HEK293 (cell line): Measurements from ENCODE around the gene AGAP1.

Experiments used
- ZNF16 ChIP-seq: fragments of 450-650 bp; formaldehyde crosslinking; IDR thresholded peaks from 2 replicates; pipeline ENCODE4 v1.5.1; 2016; ENCODE audit warnings: low read depth, missing biosample characterization, missing genetic modification characterization
- ZNF274 ChIP-seq, 2 experiments: fragments of 200-500 bp in 1 of 2; fragments of 450-650 bp in 1 of 2; sonication (Bioruptor generic) in 1 of 2; formaldehyde crosslinking in 1 of 2; IDR thresholded peaks; 2 replicates each; pipeline versions ENCODE4 v1.5.1 to v1.6.1; 2014 to 2016; ENCODE audit warnings: borderline replicate concordance in 1 of 2, inconsistent platforms in 1 of 2, low read length in 1 of 2, missing biosample characterization in 1 of 2, missing genetic modification characterization in 1 of 2
- ZNF391 ChIP-seq: fragments of 450-650 bp; formaldehyde crosslinking; IDR thresholded peaks from 2 replicates; pipeline ENCODE4 v1.5.1; 2016; ENCODE audit warnings: low read depth, missing biosample characterization, missing genetic modification characterization, borderline replicate concordance
- ZNF549 ChIP-seq: fragments of 450-650 bp; IDR thresholded peaks from 2 replicates; pipeline ENCODE4 v1.5.1; 2018; ENCODE audit warnings: missing biosample characterization, missing genetic modification characterization, mild to moderate bottlenecking, inconsistent platforms, moderate library complexity
- TF ChIP-seq, protein P1 (sequence below): fragments of 450-650 bp; formaldehyde crosslinking; IDR thresholded peaks from 2 replicates; pipeline ENCODE4 v1.5.1; 2016; ENCODE audit warnings: missing biosample characterization, missing genetic modification characterization

DNA sequence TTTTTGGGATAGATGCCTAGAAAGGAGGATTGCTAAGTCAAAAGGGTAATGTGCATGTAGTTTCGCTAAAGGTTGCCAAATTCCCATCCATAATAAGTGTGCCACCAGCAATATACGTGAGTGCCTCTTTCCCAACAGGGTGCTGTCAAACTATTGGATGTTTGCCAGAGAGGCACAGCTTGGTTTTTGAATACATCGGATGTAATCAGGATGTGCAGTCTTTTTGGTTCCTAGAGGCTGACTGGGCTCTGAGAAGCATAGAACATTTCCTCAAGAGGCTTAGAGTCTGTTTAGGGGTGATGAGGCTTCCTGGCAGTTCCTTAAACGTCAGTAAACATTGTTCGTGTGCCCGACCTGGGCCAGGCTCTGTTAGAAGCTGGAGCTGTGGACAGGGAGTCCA, 28.0 kb downstream of the AGAP1 start:
- TF ChIP-seq, protein P1, sequence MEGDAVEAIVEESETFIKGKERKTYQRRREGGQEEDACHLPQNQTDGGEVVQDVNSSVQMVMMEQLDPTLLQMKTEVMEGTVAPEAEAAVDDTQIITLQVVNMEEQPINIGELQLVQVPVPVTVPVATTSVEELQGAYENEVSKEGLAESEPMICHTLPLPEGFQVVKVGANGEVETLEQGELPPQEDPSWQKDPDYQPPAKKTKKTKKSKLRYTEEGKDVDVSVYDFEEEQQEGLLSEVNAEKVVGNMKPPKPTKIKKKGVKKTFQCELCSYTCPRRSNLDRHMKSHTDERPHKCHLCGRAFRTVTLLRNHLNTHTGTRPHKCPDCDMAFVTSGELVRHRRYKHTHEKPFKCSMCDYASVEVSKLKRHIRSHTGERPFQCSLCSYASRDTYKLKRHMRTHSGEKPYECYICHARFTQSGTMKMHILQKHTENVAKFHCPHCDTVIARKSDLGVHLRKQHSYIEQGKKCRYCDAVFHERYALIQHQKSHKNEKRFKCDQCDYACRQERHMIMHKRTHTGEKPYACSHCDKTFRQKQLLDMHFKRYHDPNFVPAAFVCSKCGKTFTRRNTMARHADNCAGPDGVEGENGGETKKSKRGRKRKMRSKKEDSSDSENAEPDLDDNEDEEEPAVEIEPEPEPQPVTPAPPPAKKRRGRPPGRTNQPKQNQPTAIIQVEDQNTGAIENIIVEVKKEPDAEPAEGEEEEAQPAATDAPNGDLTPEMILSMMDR: no peak
- TF ChIP-seq ZNF549 (tag by site-specific recombination): no peak
- TF ChIP-seq ZNF391: no peak
- TF ChIP-seq ZNF16 (tag by site-specific recombination): no peak
- TF ChIP-seq ZNF274 (IDR thresholded peaks at IDR 0.05; ENCODE audit: low read length): no peak
- no peak for TF ChIP-seq ZNF274 (tag by site-specific recombination; IDR thresholded peaks at IDR 0.05; ENCODE audit: borderline replicate concordance)
